HG02884 (cell line): ENCODE results near the gene TEX36.
"Not testable (repeated sequence)": the region's sequence is repeated elsewhere in the genome, so short reads cannot be mapped to it uniquely, and the experiment has no call there.

Source experiments
- ATAC-seq: cut with Tn5 transposase; IDR thresholded peaks from one replicate; pipeline ENCODE4 v1.9.1; 2021; ENCODE audit warnings: mild to moderate bottlenecking, moderate library complexity; ENCODE audit not compliant: unreplicated experiment

The TEX36 gene

DNA sequence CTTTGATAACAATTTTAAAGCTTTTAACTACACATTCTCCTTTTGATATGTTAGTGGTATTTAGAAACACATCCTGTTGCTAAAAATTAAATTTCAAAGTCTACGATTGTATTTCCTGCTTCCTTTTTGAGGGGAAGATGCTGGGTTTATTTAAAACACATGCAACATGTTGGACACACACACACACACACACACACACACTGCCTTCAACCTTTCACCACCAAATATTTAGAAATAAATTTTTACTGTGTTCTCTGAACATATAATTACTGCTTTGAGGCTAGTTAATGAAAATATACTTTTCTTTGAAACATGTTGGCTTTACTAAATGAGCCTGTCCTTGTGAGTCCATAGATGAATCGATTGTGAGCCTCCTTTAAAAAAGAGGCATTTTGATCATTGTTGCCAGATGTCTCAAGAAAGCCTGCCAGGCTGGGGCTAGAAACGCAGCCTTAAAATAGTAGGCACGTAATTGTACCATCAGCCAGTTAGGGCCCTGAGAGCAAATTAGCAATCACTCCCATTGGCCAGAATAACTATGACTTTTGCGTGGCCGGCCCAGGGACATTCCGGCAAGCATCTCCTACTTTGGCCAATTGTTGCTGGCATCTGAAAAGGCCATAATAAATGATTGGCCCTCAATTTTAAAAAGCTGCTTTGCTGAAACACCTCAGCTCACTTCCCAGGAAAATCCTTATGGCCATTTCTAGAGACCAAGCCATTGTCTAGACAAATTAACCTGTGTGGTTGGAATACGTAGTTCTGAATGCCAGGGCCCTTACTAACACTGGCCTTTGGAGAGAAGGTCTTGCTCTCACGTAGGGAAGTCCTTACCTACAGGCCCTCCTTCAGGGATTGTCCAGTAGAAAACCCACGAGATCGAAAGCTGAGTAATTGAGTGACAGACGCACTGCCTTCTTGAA, 9.9 kb upstream of the TEX36 start:
- ATAC-seq, result no peak

DNA sequence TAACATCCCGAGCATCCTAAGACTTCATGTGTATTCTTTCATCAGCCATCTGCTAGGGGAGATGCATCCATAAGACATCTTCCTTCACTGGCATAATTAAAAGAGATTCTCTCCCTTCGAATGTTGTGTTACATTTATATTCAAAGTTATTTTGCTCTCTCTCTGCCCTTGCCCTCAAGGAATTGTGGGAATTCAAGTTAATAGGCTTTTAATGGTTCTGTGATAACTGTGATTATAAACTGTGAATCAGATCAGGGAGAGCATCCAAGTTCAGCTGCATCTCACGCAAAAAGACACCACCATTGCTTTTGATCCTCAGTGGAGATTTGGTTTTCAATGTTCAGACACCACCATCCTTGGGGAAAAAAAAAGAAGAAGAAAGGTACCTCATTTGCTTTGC, 9.2 kb upstream of the TEX36 start:
- ATAC-seq, result no peak

DNA sequence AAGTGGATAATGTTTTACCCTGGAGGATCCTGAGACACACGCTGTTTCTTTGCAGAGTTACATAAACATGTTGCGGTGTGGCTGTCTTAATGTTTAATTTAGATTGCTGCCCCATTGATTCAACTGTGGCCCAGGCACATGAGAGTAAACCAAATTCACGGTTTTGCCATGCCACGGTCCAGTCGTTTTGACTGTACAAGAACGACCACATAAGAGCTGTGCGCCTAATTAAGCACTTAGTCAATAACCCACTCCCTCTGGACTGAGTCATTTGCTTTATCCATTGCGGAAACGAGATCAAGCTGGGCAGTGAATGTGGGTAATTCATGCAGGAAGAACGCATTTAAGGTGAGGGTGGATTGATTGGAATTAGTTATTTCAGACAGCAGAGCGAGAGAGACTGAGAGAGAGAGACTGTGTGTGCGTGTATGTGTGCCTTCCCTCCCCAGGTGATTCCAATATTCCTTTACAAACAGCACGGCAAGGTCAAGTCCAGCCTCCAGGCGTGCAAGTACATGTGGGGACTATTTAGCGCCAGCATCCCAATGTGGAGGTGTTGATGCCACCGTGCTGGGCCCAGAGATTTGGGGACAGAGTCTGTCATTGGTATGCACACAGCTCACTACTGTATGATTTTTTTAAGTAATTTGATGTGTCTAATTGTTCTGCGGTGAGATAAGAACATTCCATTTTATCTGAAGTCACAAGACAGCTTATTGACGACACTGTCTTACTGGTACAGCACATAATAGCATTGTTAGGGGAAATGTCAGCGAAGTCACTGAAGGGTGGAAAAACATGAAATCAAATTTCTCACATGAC, 8.4 kb upstream of the TEX36 start:
- no peak for ATAC-seq

DNA sequence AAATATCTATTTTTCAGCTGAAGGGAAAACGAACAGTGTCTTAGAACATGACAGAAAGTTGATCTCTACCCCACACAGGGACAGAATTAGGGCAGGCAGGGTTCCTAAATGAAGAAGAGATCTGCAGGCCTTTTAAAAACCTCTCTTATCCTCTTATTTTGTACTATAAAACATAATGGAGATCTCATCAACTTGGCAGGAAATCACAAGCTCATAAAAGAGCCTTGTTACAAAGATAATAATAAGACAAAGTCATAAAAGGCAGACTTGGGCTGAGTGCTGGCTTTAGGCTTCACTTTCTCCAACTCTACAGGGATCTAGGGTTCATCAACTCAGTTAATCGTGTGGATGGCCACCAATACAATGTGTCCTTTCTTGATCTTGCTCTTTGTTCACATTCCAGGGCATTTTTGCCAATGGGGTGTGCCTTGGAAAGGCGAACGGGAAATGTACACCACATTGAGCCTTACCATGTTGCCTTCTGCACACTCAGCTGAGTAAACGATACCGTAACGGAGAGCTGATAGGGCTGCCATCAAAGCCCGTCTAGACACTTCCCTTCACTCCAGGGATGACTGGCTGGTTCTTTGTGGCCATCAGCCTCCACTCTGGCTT, 7.1 kb upstream of the TEX36 start:
- no peak for ATAC-seq

DNA sequence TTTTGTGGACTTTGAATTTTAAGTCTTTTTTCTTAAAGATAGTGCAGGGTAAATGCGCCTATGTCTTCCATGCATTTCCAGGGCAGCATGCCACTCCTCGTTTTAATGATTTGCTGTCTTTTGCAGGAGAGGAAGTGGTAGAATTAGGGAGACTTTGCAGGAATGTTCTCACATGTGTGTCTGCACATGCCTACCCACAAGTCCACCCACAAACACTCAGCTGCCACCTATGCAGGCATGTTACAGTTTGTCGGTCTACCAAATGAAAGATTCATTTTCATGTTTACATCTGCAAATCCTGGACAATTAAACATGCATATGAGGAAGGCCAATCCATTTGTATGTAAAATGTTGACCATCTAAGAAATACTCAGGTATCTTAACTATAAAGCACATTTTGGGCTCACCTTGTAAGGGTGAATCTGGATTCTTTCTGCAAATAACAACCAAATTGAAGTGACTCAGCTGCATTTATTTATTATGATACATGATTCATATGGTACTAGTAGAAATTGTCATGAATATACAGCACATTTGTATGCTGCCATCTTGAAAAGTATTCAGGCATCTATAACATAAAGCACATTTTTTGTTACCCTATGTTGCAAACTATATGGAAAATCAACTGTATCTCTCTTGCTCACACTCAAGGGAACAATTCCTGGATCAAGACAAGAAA, 4.7 kb upstream of the TEX36 start:
- ATAC-seq, result no peak

DNA sequence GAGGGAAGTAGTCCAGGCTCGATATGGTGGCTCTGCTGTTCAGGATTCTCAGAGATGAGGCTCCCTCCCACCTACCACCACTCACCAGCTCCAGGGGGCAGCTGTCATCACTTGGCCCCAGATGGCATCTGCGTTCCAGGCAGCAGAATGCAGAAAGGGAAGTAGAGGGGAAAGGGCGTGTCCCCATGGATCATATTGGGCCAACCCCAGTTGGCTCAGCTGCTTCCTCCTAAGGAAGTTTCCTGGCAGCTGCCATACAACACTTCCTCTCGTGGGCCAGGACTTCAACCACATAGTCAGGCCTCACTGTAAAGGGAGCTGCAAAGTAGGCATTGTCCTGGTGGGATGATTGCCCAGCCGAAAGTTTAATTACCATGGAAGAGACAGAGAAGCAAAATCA, 1.6 kb upstream of the TEX36 start:
- ATAC-seq, result no peak

DNA sequence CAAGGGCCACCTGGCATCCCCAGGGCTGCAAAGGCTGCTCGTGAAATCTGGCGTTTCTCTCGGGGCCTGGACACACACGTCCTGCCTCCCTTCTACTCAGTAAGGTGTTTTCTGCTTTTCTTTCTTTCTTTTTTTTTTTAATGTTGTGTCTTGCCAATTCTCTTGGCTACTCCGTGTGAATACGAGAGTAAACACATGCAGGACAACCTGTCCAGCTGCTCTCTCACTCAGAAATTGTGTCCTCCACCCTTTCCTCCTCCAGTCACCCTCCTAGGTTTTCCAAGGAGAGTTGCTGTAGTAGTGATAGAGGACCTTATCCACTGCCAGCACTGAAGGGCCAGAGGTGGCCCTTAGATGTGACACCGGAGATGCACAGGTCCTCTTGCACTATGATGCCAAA, 858 bp upstream of the TEX36 start:
- ATAC-seq, result no peak

DNA sequence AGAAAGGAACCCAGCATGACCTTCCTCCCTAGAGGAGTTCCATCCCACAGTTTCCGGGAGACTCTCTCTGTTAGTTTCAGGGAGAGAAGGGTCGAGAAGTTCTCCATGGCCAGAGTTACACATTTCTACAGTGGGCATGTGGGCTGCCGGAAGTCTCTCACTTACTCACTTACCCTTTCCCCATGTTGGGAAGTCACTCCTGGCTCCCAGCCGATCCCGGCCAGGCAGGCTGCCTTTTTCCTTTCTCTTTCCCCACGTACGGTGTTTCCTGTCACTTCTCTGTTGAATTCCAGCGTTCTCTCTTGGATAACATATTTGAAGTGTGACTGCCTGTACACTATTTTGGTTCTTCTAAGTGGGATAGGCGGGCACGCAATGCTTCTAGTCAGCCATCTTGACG, 3.5 kb downstream of the TEX36 start:
- no peak for ATAC-seq

DNA sequence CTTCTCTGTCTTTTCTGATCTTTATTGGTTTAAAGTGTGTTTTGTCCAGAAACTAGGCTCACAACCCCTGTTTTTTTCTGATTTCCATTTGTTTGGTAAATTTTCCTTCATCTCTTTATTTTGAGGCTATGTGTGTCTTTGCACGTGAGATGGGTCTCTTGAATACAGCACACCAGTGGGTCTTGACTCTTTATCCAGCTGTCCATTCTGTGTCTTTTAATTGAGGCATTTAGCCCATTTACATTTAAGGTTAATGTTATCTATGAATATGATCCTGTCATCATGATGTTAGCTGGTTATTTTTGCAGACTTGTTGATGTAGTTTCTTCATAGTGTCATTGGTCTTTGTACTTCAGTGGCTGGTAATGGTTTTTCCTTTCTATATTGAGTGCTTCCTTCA, 10.1 kb downstream of the TEX36 start:
- no peak for ATAC-seq

DNA sequence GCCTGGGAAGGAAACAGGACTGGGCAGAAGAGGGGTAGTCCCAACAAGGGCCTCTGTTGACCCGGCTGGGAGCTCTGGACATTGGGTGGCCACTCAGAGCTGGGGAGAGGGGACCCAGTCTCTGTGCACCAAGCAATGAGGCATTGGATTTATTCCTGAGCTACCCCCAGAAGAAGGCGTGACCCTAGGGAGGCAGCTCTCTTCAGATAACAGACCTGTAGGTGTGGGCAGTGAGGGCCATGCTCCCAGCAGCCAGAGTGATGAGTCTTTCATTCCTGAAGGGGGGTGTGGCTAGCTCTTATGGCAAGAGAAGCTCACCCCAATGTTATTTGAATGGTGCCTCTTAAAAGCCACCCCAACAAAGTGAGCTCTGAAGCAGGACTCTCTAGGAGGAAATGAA, 20.4 kb downstream of the TEX36 start:
- ATAC-seq, result no peak

DNA sequence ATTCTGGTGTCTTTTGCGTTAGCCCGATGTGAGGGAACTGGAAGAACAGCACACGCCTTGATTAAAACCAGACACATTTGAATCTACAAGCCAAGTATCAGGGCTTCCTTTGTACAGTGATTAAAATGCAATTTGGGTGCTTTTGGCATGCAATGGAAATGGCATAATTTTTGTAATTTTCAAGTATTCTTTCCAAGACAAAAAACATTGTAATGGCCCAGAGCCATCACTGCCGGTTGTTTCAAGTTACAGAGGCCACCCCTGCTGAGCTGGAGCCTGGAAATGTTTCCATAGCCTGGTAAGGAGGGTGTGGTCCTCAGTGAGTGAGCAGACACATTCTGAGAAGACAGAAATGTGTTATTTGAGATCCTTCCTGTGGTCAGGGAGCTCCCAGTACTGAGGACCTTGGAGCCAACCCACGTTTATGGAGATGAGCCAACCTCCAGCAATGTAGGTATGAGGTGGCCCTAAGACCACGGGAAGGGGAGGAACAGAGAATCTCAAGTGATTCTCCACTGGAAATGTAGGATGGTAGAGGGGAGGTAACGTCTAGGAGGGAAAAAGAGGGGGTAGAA, 20.9 kb downstream of the TEX36 start:
- no peak for ATAC-seq

DNA sequence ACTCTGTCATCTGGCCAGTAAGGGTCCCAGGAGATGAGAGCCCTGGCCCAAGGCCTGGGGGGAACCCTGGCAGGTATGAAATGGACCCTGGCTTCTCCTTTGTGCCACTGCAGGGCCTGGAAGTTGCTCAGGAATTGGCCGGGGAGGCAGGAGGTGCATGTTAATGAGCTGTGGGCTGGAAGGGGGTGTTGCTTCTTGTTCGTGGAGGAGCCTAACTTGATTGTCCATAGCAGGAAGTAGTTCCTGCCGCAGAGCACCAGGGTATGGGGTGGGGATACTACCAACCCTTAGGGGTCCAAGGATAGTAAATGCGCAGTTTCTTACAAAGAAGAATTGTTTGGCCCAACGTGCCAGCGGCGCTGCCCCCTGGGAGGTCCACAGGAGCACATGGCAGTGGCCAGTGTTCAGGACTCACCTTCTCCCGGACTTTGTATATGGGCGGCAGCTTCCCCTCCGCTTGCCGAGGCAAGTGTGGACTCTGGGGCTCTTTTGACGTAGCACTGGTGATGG, 21.5 kb downstream of the TEX36 start:
- ATAC-seq, result no peak

DNA sequence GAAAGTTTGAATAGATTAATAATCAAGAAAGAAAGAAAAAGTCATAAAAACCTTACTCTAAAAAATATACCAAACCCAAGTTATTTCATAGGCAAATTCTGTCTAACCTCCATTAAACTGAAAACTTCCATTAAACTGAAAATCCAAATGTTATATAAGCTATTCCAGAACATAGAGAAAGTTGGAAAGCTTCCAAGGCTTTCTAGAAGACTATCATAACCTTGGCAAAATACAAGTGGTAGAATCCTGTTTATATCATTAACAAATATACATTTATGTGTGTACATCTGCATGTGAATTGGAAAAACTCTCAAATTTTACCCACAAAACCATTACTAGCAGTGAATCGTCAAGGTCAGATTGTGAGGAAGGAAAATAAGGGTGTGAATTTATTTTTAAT, 23.9 kb downstream of the TEX36 start:
- no peak for ATAC-seq

DNA sequence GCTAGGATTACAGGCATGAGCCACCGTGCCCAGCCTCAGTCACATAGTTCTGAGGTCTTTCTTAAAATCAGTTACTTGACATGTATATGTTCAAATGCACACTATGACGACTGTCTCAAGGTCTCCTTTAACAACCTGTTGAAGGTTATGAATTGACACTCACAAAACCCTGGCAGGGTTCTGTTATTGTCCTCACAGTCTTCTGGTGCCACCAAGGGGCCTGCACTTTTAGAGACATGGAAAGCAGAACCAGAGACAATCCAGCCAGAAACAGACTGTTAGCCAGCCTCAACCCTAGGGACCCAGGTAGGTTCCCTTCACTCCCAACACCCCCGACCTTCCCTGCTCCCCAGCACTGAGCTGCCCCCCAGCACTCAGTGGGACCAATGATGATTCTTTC, 26.4 kb downstream of the TEX36 start:
- ATAC-seq, result no peak

DNA sequence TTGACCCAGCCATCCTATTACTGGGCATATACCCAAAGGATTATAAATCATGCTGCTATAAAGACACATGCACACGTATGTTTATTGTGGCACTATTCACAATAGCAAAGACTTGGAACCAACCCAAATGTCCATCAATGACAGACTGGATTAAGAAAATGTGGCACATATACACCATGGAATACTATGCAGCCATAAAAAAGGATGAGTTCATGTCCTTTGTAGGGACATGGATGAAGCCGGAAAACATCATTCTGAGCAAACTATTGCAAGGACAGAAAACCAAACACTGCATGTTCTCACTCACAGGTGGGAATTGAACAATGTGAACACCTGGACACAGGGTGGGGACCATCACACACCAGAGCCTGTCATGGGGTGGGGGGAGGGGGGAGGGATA, 29.9 kb downstream of the TEX36 start:
- not testable (repeated sequence) for ATAC-seq

DNA sequence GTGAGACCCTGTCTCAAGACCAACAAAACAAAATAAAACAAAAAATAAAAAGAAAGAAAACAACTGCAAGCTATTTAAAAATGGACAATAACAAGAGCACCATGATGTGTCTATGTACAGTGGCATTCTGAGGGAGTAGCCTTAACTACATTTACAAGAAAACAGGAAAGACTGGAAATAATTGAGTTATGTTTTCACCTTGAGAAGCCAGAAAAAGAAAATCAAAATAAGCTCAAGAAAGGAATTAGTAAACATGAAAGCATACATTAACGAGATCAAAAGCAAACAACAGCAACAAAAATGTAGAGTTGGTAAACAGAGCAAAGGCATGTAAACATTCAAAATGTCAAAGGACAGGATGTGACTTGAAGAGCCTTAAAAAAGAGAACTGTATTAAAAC, 36.7 kb downstream of the TEX36 start:
- no peak for ATAC-seq

DNA sequence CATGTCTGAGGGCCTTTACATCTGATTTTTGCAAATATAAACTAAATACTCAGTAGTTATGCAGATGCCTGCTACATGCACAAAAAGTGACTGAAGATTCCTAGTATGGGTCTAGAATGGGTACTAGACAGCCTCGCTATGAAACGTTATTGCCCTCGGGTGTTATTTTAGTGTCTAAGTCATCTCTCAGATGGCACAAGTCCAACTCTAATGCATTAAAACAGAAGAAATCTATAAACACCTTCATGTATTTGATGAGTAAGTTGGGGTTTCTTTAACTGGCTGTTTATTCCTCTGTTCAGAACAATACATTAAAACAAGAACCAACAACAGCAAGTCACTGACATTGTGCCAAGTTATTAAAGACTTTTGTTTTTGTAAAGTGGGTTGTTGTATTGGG, 41.6 kb downstream of the TEX36 start:
- no peak for ATAC-seq

DNA sequence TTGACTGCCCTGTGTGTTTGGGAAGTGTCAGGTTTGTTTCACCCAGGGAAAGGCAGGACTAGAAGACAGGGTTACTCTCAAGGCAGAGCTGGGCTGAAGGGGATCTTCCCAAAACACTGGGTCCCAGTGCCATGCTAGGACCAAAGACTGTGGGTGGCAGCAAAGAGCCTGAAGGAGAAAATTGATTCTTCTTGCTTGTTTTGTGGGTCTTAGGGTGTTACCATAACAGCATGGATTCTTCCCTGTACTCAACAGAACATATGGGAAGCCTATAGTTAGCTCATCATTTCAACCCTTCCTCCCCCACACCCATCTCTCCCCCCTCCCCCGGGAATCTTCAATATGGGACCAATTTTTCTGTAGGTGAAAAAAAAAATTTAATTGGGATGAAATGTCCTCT, 42.3 kb downstream of the TEX36 start:
- no peak for ATAC-seq

DNA sequence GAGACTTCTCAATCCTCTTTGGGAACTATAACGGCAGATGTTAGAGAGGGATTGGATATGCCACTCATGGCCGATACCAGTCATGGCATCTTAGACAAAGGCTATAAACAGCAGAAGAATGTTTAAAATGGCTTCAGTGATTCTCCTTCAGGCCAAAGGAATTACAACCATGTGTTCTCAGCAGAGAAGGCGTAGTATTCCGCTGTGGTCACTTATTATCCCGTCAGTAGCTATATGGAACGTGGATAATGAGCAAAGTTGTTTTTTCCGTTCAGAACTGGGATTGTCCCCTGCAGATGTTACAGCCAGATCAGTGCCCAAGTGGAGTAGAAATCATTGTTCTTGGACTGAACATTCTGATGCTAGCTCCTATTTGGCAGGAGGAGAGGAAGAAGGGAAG, 43.1 kb downstream of the TEX36 start:
- no peak for ATAC-seq

DNA sequence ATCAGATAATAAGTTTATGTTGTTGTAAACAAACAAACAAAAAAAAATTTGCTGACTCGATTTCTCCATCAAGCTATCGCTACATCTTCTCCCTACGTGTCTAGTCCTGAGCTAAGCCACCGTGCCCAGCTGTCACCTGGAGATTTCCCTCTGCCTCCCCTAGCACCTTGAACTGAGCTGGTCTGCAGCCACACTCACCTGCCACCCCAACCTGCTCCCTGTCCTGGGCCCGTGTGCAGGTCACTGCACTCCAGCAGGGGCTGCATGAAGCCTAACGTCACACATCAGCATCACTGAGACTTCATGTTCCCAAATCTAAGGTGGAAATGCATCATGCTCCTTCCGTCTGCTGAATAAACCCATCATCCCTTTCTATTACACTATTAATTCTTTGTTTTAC, 44.4 kb downstream of the TEX36 start:
- no peak for ATAC-seq

DNA sequence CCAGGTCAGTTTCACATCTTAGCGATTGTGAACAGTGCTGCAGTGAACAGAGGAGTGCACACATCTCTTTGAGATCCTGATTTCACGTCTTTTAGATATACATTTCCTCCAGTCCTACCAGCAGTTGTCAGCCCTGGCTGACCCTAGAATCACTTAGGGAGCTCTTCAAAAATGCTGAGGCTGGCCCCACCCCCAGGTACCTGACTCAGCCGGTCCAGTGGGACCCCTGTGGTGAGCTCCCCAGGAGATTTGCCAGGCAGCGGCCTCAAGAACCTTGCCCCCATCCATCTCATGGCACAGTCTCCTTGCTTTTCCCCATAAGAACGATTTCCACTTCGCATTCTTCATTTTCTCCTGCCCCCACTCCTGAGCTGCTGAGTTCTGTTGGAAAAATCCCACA, 45.5 kb downstream of the TEX36 start:
- no peak for ATAC-seq
